HG03196 (cell line): Measurements from ENCODE around the gene TNC.
A peak's percentile ranks its signal among the peaks of the same experiment; 100 is the strongest.

Experiments
- ATAC-seq: cut with Tn5 transposase; IDR thresholded peaks from one replicate; pipeline ENCODE4 v1.9.1; 2021; ENCODE audit not compliant: unreplicated experiment

TNC gene

DNA sequence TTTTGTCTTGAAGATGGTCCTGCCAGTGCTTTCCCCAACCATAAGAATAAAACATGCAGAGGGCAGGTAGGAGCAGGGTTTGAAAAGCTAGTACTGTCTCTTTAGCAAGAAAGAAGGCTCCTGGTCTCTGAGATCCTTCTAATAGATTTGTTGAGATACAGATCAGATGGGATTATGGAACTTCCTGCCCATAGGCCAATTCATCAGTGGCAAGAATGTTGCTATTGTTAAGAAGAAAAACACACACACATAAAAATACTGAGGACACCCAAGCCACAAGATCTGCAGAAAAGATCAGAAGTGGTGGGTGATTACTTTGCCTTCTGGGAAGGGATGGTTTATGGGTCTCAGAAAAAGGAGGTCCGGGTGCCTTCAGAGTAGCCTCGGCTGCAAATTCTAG lies 59.8 kb downstream of the TNC start:
- ATAC-seq: no peak

DNA sequence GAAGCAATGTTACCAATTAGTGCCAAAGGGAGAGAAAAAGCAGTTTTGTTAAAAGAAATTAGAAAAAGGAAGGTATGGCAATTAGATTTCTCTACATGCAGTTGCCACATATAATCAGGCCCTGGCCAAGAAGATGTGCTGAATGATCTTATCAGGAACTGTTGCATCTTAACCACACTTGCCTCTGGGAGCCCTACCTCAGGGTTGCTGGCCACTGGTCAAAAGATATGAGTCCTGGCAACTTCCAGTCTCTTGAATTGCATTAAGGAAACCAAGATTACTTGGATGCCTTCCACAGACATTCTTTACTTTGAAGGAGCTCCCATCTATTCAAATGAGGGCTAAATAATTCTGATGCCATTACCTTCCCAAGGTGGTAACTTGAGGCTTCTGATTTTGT lies 60.4 kb downstream of the TNC start:
- no peak for ATAC-seq

DNA sequence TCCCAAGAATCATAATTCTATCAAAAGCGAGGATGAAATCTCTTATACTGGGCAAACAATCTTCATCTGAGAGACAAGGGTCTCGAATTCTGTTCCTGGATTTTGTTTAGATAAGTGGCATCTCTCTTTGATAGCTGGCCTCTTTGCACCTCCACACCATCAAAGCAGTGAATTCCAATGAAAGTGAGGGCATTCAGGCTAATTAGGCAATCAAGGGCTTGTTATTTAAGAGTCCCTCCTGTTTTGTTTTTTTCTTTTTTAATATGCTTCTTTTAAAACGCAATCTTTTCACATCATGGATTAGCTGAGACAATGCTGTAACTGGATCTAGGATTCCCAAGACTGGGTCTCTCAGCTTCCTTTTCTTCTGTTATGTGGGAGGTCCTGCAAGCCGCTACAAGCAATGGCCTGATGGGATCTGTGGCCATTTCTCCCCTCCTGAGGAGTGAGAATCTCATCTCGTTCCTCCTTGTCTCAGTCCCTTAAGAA lies 67.9 kb downstream of the TNC start:
- ATAC-seq: no peak

DNA sequence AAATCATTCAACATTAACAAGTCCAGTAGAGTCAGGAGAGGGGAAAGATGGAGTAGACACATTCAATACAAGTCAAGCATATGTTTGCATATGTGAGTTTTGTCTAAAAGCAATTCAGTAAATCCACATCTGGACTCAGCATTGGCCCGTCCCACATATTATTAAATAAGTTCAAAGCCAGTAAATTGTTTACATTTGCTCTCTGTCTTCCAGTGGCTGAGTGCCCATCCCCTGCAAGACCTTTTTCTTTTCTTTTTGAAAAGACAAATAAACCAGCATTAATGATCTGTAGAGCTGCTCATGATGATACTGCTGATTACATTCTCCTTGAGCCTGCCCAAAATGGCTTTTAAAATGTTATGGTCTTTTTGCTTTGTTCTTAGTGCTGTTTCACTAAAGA lies 71.1 kb downstream of the TNC start:
- ATAC-seq: no peak

DNA sequence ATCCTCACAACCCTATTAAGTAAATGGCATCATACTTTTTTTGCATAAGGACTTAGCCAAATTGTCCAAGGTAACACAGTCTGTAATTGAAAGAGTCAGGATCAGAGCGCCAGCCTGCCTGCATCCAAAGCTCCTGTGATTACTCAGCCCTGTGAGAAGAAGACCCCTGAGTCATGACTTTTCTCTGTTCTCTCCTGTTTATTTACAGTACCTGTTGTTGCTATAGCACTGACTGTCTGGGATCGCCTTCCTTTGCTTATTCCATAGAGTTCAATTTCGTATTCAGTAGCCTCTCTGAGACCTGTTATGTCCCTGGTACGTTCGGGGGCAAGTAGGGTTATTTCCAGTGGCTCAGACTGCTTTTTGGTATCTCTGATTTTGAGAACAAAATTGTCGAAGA lies 71.8 kb downstream of the TNC start:
- ATAC-seq: no peak

DNA sequence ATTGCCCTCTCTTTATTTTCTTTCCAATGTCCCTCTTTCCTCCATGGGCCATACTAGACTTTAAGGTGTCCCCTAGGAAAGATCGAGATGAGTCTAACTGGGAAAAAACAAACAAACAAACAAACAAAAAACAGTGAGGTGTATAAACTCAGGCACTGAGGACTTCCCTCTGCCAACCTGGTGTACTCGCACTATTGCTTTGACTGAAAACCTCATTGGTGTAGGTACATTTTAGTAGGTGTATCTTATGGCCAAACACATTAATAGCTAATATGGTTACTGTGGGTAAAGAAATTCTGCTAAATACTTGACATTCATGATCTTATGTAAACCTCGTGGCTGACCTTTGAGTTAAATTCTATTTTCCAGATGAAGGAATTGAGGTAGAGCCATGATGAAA lies 74.3 kb downstream of the TNC start:
- ATAC-seq: no peak

DNA sequence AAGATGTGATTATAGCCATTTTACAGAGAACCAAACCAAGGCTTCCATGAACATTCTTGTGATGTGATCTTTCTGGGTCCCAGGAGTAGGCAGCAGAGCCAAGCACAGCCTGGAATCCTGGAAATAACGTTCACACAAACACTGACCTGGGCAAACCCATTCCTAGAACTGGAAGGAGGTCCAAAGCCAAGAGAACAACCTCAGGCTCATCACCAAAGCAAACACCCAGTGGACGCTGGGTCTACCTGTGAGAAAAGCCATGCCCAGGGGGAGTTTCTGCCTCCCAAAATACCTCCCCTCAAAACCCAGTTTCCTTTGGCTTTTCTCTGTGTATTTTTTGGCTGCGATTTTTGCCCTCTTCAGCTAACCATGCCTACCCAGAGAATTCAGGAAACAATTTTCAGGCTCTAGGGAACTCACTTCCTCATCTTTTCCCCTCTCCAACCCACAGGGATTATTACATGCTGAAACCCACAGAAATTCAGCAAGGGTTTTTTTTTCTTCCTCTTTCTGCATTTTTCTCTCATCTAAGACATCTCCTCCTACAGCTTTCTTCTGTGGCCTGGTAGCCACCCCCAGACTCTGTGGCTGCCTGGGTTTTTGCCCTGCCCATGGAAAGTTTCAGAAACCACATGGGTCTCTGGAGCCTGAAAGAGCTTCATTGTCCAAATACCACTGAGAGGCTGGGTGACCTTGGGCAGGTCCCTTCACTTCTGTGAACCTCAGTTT lies 75.0 kb downstream of the TNC start:
- no peak for ATAC-seq

DNA sequence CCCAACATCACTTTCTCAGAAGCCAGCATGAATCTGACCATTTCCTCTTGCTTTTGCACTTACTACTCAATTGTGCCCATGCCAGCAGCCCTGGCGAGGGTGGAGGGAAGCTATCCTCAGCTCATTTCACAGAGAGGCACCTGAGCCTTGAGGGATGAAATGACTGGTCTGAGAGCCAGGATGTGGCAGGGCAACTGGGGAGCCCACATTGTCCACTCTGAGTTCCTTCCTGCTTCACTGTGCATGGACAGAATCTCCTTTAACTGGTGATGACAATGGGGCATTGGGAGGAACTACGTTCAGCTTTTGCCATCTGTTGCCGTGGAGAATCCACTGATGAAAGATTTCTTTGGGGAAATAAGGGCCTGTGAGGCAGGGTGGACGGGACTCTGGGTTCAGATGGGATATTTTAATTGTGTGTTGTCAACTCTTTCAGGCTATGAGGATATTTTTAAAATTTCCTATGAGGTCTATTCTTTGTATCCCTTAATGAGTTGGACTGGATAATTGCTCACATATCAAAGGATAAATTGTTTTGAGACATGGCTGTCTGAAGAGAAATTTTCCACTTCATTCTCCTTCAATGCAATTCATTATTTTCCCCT lies 78.3 kb downstream of the TNC start:
- ATAC-seq: no peak

DNA sequence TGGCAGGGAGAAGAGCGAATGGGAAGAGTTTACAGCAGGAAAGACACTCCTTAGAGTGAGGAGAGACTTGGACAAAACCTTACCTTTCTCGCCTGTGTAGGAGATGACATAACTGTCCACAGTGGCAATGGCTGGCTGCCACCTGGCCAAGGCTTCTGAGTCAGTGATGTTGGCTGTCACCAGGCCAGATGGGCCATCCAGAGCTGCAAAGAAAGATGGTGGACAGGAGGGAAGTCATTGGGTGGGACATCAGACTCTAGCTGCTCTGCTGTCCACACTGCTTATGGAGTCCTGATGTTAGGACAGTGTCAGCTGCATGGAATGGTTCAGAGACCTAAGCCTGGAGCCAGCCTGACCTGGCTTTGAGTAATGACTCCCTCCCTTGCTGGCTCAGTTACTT lies 79.8 kb downstream of the TNC start:
- ATAC-seq: no peak

DNA sequence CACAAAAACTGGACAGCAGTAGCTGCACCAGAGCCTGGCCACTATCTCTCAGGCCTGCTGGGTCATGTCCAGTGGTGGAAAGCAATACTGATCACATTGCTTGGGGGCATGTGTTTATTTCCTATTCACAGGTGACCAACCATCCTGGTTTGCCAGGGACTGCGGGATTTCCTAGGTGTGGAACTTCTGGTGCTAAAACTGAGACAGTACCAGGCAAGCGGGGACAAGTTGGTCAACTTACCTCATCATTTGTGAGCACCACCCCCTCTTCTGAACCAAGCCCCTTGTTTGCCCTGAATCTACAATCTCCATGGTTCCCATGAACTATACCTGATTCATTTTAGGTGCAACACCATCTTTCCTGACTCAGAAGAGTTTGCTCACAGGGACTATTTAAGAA lies 81.3 kb downstream of the TNC start:
- ATAC-seq: no peak

DNA sequence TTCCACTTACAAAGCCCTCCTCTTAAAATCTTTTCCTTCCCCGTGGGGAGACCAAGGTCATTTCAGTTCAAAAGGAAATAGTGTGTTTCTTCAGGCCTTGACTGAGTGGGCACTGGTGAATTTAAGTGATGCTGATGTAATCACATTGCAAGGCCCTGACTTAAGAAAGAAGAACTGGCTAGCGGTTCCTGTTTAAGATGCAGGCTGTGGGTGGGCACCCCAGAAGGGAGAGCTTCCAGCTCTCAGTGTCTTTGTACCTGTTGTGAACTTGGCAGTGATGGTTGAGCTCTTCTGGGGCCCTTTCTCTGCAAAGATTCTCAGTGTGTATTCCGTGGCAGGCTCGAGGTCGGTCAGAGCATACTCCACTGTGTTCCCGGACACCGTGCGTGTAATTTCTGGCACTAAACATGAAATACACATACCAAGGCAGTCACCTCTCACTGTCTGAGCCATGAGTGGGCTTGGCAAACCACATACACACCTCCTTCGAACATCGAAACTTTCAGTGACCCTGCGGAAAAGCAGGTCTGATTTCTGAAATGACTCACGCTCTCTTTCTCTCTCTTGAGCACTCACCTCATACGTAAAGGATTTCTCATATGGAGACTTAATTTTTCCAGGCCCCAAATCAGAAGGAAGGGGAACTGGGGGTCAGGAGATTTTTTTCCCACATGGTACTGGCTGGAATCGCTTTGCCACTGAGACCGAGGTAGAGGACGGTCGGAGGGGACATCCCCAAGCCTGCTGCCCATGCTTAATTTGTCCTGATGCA lies 81.9 kb downstream of the TNC start:
- peak; percentile 81 for ATAC-seq

DNA sequence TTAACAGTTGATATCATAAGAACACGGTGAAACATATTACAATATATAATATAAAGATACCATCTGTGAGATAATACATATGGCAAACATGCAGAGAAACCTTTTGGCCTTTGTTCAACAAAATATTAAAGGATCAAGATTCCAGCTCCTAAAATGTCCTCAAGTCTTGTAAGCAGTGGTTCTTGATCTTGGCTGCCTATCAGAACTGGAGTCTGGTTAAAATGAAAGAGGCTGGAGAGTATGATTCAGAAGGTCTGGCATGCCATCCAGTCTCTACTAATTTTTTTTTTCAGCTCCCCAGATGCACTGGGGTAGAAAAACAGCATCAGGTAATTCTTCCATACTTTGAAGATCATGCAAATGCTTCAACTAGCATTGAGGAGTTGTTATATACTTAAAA lies 83.2 kb downstream of the TNC start:
- no peak for ATAC-seq

DNA sequence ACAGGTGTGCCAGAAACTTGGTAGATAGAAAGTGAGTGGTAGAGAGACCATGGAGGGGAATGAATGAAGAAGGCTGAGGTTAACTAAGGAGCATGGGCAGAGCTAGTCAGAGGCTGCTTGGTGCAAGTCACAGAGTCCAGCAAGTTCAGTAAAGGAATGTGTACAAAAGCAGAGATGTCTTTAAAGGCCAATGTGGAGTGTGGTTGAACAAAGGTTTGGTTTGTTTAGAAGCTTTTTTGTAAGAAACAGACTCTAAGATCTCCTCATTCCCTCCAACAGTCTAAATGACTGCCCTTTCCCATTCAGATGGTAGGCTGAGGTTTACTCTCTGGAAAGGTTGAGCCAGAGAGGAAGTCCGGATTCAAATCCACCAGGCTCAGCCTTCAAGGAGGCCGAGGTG lies 84.2 kb downstream of the TNC start:
- ATAC-seq: no peak

DNA sequence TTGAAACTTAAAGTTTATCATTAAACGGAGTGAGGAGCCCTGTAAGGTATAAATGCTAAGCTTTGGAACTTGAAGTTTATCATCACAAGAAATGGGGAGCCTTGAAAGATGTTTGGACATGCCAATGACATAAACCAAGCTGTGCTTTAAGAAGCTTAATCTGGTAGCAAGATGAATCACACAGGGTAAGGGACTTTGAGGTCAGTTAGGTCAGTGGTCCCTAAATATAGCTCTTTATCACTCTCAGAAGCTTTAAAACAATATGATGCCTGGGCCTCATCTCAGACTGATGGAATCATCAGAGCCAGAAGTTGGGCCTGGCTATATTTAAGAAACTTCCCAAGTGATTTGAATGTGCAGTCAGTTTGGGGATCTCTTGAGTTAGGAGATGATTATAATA lies 85.7 kb downstream of the TNC start:
- no peak for ATAC-seq

DNA sequence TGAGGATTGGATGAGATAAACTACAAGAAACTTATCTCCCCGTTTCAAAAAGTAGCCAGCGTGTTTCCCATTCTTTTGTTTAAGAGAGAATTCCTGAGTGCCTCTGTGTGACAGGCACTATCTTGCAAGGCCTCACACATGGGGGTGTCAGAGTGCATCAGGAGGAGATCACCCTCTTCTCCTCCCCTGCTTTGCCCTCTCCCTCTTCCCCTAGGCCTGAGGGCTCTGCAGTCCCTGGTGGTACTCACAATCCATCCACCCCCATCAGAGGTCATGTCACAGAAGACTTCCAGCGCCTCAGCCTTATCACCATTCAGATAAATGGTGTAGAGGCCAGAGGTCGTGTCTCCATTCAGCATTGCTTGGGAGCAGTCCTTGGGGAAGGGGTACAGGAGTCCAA lies 88.0 kb downstream of the TNC start:
- ATAC-seq: no peak

DNA sequence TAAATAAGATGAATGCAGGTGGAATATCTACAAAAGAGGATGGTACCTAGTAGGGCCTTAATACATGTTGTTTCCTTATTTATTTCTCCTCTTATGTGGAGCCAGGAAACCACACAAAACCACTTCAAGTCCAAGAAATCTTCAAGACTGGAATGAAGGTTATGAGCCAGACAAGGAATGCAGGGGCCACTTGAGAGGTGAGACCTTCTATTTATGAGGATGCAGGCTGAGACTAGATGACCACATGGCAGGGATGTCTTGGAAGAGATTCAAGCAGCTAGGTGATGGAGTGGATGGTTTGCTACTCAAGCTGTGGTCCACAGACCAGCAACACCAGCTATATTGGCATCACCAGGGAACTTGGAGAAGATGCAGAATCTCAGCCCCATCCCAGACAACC lies 92.2 kb downstream of the TNC start:
- no peak for ATAC-seq

DNA sequence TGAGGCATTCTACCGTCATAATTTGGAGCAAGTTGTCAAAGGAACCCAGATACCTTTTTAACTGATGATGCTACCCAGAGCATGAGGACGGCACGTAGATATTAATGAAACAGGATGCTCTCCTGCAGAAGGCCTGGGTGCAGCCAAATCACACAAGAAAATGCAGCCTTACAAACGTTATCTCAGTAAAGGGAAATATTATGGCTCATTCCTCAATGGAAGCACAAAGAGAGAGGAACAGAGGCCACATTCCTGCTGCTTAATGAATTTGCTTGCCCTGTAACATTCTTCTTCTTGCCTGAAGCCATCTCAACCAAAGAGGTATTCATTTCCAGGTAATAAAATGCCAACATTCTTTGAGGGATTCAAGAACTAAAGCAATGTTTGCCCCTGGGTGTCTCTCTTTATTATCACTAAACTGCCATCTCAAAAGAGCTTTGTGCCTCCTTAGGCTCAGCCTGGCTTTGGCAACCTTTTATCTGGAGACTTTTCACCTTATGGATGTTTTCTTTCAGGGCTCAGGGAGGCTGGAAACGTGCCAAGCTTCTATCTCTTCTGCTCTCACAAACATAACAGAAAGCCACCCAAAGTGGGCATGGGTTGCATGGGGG lies 92.9 kb downstream of the TNC start:
- ATAC-seq: no peak

DNA sequence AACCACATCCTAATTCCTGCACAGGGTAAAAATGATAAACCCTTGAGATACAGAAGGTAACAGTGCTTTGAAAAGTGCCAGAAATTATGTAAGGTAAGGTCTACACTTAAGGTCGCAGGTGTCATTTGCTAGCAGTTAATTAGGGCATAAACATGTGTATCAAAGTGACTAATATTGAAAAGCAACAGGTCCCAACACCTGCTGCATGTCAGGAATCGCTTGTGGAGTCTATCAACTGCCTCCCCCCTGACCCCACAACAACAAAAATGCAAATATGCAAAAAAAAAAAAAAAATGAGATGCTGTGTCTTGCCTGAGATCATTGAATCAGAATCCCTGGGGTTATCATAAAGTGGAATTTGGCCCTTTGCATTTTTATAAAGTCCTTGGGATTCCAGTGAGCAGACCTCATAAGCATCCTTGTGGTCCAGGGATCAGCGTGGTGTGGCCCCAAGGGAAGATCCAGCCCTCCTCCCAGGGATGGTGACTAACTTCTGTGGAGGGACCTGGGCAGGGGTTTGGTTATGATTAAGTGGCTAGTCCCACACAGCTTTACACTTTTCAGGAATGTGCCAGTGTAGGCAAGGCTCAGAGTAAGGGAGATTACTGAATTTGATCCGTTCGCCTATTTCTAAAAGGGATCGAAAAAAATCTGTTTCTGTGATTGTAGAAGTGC lies 95.1 kb downstream of the TNC start:
- ATAC-seq: no peak

DNA sequence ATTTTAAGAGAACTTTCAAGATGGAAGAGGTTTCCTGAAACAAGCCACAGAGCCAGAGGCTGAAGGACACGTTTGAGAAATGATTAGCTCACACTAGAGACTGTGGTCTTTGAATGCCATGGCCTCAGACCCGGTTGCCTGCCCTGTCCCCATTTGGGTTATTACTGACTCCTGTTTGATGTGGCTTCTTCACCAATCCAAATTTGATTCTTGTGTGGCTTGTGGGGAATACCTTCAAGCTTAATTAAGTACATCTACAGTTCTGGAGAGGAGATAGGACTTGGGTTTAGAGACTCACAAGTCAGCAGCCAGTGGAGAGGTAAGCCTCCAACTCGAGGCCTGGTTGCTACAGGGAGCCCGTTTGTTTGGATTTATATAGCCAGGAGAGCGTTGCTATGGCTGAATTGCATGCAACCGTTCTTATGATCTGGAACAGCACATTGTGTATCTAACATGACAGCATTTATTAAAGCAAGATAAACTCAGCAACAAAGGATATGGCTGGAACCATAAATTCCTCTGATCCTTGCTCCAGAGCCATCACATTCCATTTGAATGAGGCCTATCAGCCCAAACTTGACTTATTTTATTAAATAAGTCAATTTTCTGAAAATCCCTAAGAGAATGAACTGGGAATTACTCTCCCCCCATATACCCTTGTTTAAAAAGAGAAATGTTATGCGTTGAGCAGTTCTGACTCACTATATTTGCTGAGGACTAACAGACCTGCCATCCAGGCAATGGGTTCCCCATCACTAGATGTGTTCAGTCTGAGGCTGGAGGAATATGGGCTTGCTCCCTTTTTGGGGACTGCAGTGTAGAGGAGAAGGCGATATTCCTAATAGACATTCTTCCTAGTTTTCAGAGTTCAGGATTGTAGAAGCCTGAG lies 99.2 kb downstream of the TNC start:
- ATAC-seq: no peak

DNA sequence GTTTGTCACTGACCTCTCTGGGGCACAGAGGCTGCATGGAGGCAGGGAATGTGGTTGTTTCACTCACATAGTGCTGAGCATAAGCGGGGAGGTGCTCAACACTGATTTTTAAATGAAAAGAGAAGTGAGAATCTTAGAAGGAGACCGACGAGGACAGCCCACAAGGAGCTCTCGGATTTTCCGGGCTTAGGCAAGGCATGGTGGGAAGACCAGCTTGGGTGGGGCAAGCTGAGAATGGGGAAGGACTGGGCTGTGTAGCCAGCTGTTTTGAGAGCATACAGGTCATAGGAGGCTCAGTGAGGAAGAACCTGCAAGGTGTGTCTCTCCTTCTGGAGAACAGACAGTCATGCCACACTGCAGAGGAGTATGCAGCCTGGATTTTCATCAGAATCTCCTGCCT lies 101.6 kb downstream of the TNC start:
- no peak for ATAC-seq
